ENCODE data around the gene RAB3IP.

GRCh38 chr12:69758105-69758504 is 19.4 kb downstream of the RAB3IP start:
- TF ChIP-seq, protein P1, sequence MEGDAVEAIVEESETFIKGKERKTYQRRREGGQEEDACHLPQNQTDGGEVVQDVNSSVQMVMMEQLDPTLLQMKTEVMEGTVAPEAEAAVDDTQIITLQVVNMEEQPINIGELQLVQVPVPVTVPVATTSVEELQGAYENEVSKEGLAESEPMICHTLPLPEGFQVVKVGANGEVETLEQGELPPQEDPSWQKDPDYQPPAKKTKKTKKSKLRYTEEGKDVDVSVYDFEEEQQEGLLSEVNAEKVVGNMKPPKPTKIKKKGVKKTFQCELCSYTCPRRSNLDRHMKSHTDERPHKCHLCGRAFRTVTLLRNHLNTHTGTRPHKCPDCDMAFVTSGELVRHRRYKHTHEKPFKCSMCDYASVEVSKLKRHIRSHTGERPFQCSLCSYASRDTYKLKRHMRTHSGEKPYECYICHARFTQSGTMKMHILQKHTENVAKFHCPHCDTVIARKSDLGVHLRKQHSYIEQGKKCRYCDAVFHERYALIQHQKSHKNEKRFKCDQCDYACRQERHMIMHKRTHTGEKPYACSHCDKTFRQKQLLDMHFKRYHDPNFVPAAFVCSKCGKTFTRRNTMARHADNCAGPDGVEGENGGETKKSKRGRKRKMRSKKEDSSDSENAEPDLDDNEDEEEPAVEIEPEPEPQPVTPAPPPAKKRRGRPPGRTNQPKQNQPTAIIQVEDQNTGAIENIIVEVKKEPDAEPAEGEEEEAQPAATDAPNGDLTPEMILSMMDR (conservative IDR thresholded peaks at IDR 0.05; ENCODE audit: low read depth, low read length), result no peak
- no peak for TF ChIP-seq EZH2 (IDR thresholded peaks at IDR 0.05; ENCODE audit: borderline replicate concordance, low read depth, low read length, poor library complexity, severe bottlenecking)
